ENCODE data around the gene FBLN5. TPM values are rescaled to one million over a fixed set of nuclear protein-coding genes. Genes with fewer than 3 reads are reported as not detected.
"Not testable (repeated sequence)": the region's sequence is repeated elsewhere in the genome, so short reads cannot be mapped to it uniquely, and the experiment has no call there.

FBLN5 gene
- total RNA-seq, 1 donor from 2014 or later: 41.5 TPM

DNA sequence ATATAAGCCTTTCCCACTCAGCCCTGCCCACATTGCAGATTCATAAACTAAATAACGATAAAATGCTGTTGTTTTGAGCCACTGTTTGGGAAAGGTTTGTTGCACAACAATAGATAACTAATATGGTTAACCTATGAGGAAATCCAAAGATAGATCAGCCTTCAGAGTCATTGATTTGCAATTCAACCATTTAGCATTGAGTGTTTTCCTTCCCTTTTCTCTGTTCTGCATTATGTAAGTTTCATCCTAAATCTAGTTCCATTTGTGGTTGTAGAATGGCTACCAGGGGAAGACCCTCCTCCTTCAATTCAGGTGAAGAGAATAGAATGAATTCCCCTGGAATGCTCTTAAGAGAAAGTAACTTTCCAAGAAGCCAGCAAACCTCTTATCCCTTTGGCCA lies 99.8 kb downstream of the FBLN5 start:
- no peaks in the 10 kb centered on the region for H3K9me3 Mint-ChIP-seq
- H3K4me1 Mint-ChIP-seq: peaks cover 2% of the 10 kb centered on the region
- no peak overlapping the region for H3K4me3 Mint-ChIP-seq
- peaks cover 9% of the 10 kb centered on the region for H3K27me3 Mint-ChIP-seq (ENCODE audit: low read depth)
- DNase-seq (ENCODE audit: low spot score in 2 of 2, unreplicated experiment in 2 of 2): no peak
- no peak for TF ChIP-seq CTCF (IDR thresholded peaks at IDR 0.05; ENCODE audit: unreplicated experiment)
- H3K27ac Mint-ChIP-seq: no peak overlapping the region
- no peaks in the 10 kb centered on the region for H3K36me3 Mint-ChIP-seq

DNA sequence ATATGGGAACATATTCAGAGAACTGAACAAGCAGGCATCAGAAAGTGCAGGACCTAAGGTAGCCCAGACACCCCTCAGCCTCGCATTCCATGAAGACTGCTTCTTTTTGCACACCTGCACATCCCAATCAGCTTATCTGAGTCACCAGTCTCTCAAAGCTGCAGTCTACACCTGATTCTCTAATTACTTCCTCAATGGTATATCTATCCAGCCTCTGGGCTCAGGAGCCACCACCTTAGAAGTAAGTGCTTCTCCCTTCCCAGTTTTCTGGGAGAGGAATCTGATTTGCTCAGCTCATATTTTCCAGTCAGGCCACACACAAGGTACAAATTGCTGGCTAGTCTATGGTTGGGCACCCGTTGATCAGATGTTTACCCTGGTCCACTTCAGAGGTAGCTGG lies 101.8 kb downstream of the FBLN5 start:
- TF ChIP-seq CTCF (IDR thresholded peaks at IDR 0.05; ENCODE audit: unreplicated experiment): no peak

DNA sequence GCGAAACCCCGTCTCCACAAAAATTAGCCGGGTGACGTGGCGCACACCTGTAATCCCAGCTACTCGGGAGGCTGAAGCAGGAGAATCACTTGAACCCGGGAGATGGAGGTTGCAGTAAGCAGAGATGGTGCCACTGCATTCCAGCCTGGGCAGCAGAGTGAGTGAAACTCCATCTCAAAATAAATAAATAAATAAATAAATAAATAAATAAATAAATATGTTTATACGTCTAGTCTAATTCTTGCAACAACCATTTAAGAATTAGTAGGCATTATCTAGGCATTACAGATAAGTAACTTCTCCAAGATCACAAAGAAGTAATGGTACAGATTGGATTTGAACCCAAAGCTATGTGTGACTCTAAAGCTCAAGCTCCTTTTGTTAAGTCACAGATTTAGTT lies 102.4 kb downstream of the FBLN5 start:
- not testable (repeated sequence) for H3K4me3 Mint-ChIP-seq; H3K36me3 Mint-ChIP-seq; H3K9me3 Mint-ChIP-seq; H3K4me1 Mint-ChIP-seq; H3K27ac Mint-ChIP-seq; DNase-seq (ENCODE audit: low spot score in 2 of 2, unreplicated experiment in 2 of 2)
- H3K27me3 Mint-ChIP-seq (ENCODE audit: low read depth): peaks cover 21% of the 10 kb centered on the region

More for the DNA sequence above, 101.8 kb downstream of the FBLN5 start:
- no peak overlapping the region for H3K4me3 Mint-ChIP-seq
- H3K4me1 Mint-ChIP-seq: no peaks in the 10 kb centered on the region
- DNase-seq (ENCODE audit: low spot score in 2 of 2, unreplicated experiment in 2 of 2): no peak
- peaks cover 16% of the 10 kb centered on the region for H3K27me3 Mint-ChIP-seq (ENCODE audit: low read depth)
- no peaks in the 10 kb centered on the region for H3K36me3 Mint-ChIP-seq
- no peaks in the 10 kb centered on the region for H3K9me3 Mint-ChIP-seq
- no peak overlapping the region for H3K27ac Mint-ChIP-seq

DNA sequence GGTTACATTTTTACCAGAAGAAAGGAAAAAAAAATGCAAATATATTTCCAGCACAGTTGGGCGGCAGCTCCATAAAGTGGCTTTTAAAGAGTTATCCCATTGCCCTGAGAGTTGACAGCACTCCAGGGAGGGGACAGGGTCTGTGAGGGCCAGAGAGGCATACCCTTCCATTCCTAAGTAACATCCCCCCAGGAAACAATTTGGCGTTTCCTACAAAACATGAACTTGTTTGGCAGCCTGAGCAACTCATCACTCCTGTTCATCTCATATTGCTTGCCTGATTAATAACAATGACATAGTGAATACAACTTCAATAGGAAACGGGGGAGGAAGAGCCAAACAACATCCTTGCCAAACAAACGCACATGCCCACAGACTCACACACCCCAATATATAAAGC lies 103.5 kb downstream of the FBLN5 start:
- H3K4me1 Mint-ChIP-seq: no peaks in the 10 kb centered on the region
- H3K36me3 Mint-ChIP-seq: no peaks in the 10 kb centered on the region
- H3K27me3 Mint-ChIP-seq (ENCODE audit: low read depth): peaks cover 28% of the 10 kb centered on the region
- no peak overlapping the region for H3K27ac Mint-ChIP-seq
- TF ChIP-seq CTCF (IDR thresholded peaks at IDR 0.05; ENCODE audit: unreplicated experiment): no peak
- DNase-seq (ENCODE audit: low spot score in 2 of 2, unreplicated experiment in 2 of 2): no peak
- no peak overlapping the region for H3K4me3 Mint-ChIP-seq
- H3K9me3 Mint-ChIP-seq: no peaks in the 10 kb centered on the region

GRCh38 chr14:91843437-91843836 lies 104.1 kb downstream of the FBLN5 start:
- Mint-ChIP-seq H3K4me1 (no peaks in the 10 kb centered on the region), H3K27ac (no peak overlapping the region), H3K9me3 (no peaks in the 10 kb centered on the region), H3K36me3 (no peaks in the 10 kb centered on the region), H3K27me3 (ENCODE audit: low read depth) (peaks cover 33% of the 10 kb centered on the region), H3K4me3 (no peak overlapping the region)
- no peak for DNase-seq (ENCODE audit: low spot score in 2 of 2, unreplicated experiment in 2 of 2)
- no peak for TF ChIP-seq CTCF (IDR thresholded peaks at IDR 0.05; ENCODE audit: unreplicated experiment)

- peaks cover 51% of the 10 kb centered on the region for H3K27me3 Mint-ChIP-seq (ENCODE audit: low read depth)
- no peak for TF ChIP-seq CTCF (IDR thresholded peaks at IDR 0.05; ENCODE audit: unreplicated experiment)
- no peaks in the 10 kb centered on the region for H3K36me3 Mint-ChIP-seq
- peaks cover 2% of the 10 kb centered on the region for H3K4me1 Mint-ChIP-seq
- H3K9me3 Mint-ChIP-seq: no peaks in the 10 kb centered on the region
- DNase-seq (ENCODE audit: low spot score in 2 of 2, unreplicated experiment in 2 of 2): no peak
- no peak overlapping the region for H3K4me3 Mint-ChIP-seq
- H3K27ac Mint-ChIP-seq: no peak overlapping the region
These were observed 106.4 kb downstream of the FBLN5 start for GRCh38 chr14:91841065-91841464.

All from mesothelial cell of epicardium (in vitro differentiated cells).